Tibial artery (tissue), 4 donors: Measurements from ENCODE around the gene GLUL.
A peak's percentile ranks its signal among the peaks of the same experiment; 100 is the strongest.

Source experiments
- DNase-seq, 2 donors: peaks; one replicate each; pipeline ENCODE4 v3.0.0-alpha.2; 2019
- H3K27ac ChIP-seq, 2 donors: fragments of 200-600 bp; sonication (generic) in 1 of 2; 1 replicate in 1 of 2; 2 replicates in 1 of 2; pipeline ENCODE4 v1.5.1; 2018 to 2019; ENCODE audit warnings: mild to moderate bottlenecking in 1 of 2
- H3K27me3 ChIP-seq, 2 donors: fragments of 200-600 bp; sonication (generic) in 1 of 2; one replicate each; pipeline versions ENCODE4 v1.5.1 to v1.6.0; 2016 to 2019
- H3K36me3 ChIP-seq, 3 donors: fragments of 200-600 bp; sonication (generic) in 2 of 3; one replicate each; pipeline ENCODE4 v1.5.1; 2016 to 2019; ENCODE audit warnings: mild to moderate bottlenecking in 2 of 3
- H3K4me1 ChIP-seq, 4 donors: fragments of 200-600 bp; sonication (generic) in 2 of 4; 1 replicate in 3 of 4; 2 replicates in 1 of 4; pipeline ENCODE4 v1.5.1; 2016 to 2019
- H3K4me3 ChIP-seq, 2 donors: fragments of 200-600 bp; sonication (generic) in 1 of 2; 1 replicate in 1 of 2; 2 replicates in 1 of 2; pipeline ENCODE4 v1.5.1; 2018 to 2019; ENCODE audit warnings: mild to moderate bottlenecking in 2 of 2
- H3K9me3 ChIP-seq, 3 donors: fragments of 200-600 bp; sonication (generic) in 1 of 3; one replicate each; pipeline ENCODE4 v1.5.1; 2016 to 2019
- CTCF ChIP-seq, 2 experiments: fragments of 200-600 bp in 1 of 2; fragments of 450-650 bp in 1 of 2; IDR thresholded peaks; one replicate each; pipeline ENCODE4 v1.5.1; 2017 to 2019; ENCODE audit warnings: antibody characterized with exemption in 2 of 2, mild to moderate bottlenecking in 1 of 2, moderate library complexity in 1 of 2
- intact Hi-C: fragments of 100-400 bp; cut with DNase I; formaldehyde crosslinking; loops from one replicate; pipeline ENCODE4 v1.15.0; 2023; ENCODE audit warnings: low total_unique reads

The GLUL gene

GRCh38 chr1:182410620-182411273 lies 19.2 kb upstream of the GLUL start:
- peaks cover 0 to 17% (median 12%) of the 10 kb centered on the region in 4 donors for H3K4me1 ChIP-seq
- H3K27me3 ChIP-seq, result peaks cover 0 to 14% of the 10 kb centered on the region in 2 donors
- H3K9me3 ChIP-seq, result peaks cover 0 to 3% (median 0%) of the 10 kb centered on the region in 3 donors
- intact Hi-C loops, result no loop called here
- no peak for TF ChIP-seq CTCF (IDR thresholded peaks at IDR 0.05)
- H3K36me3 ChIP-seq, result no peaks in the 10 kb centered on the region
- no peak for DNase-seq
- peak overlapping the region; percentile 26 to 37 for H3K27ac ChIP-seq
- H3K4me3 ChIP-seq, result no peak overlapping the region

- H3K4me1 ChIP-seq, result peaks cover 0 to 17% (median 12%) of the 10 kb centered on the region in 4 donors
- intact Hi-C loops, result no loop called here
- TF ChIP-seq CTCF (IDR thresholded peaks at IDR 0.05), result no peak
- H3K27ac ChIP-seq, result peak overlapping the region; percentile 26 to 37
- no peak for DNase-seq
- peaks cover 0 to 16% of the 10 kb centered on the region in 2 donors for H3K27me3 ChIP-seq
- peaks cover 0 to 7% (median 0%) of the 10 kb centered on the region in 3 donors for H3K9me3 ChIP-seq
- no peak overlapping the region for H3K4me3 ChIP-seq
- no peaks in the 10 kb centered on the region for H3K36me3 ChIP-seq
These were observed 18.5 kb upstream of the GLUL start for GRCh38 chr1:182410138-182410537.

DNA sequence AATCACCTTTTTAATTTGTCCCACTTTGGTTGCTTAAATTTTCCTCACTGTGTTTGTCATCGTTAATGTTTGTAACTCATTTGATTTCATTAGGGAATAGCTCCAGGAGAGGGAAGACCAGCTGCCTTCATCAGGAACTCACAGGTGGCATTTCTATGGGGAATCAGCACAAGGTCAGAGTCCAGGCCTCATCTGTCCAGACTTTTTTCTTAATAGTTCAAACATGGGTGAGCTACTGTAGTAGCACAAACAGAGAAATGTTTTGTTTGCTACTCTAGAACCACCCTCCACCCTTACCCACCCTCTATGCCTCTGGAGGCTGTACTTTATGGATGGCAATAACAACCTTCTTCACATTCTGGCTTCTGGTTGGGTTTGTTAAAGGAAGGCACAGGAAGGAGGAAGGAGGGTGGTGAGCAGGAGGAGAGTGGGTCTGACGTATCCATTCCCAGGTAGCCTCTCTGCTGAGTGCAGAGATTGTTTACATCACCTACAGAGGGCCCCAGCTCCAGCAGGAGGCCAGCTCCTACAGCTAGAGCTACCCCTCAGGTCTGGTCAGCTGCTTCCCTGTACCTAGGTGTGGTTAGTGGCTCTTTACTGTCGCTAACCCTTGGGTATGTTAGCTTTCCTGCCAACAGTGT lies 17.0 kb upstream of the GLUL start:
- intact Hi-C loops, result no loop called here
- H3K4me1 ChIP-seq, result peaks cover 0 to 17% (median 12%) of the 10 kb centered on the region in 4 donors
- peaks cover 0 to 7% (median 0%) of the 10 kb centered on the region in 3 donors for H3K9me3 ChIP-seq
- no peak overlapping the region for H3K4me3 ChIP-seq
- TF ChIP-seq CTCF (IDR thresholded peaks at IDR 0.05), result no peak
- no peak for DNase-seq
- peaks cover 0 to 16% of the 10 kb centered on the region in 2 donors for H3K27me3 ChIP-seq
- no peaks in the 10 kb centered on the region for H3K36me3 ChIP-seq
- no peak overlapping the region for H3K27ac ChIP-seq

DNA sequence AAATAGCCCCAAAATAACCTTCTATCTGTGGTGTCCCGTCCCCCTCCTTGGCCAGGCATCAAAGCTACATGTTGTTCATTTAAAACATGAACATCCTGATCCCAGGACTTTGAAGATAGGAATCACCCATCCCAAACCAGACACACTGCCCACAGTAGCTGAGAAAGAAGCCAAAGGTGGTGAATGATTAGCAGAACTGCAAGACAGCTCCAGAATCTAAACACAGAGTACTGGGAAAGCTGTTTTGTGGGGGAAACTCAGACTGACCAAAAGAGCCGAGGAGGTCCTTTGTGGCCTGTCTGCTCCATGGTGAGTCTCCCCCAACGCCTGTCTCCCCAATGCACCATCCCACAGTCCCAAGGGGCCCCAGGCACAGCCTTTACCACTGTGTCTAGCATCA lies 16.1 kb upstream of the GLUL start:
- H3K4me3 ChIP-seq, result no peak overlapping the region
- DNase-seq, result no peak
- peaks cover 0 to 16% of the 10 kb centered on the region in 2 donors for H3K27me3 ChIP-seq
- H3K27ac ChIP-seq, result no peak overlapping the region
- no peaks in the 10 kb centered on the region for H3K36me3 ChIP-seq
- no peak for TF ChIP-seq CTCF (IDR thresholded peaks at IDR 0.05)
- intact Hi-C loops, result no loop called here
- peaks cover 0 to 7% (median 0%) of the 10 kb centered on the region in 3 donors for H3K9me3 ChIP-seq
- H3K4me1 ChIP-seq, result peaks cover 0 to 17% (median 12%) of the 10 kb centered on the region in 4 donors

DNA sequence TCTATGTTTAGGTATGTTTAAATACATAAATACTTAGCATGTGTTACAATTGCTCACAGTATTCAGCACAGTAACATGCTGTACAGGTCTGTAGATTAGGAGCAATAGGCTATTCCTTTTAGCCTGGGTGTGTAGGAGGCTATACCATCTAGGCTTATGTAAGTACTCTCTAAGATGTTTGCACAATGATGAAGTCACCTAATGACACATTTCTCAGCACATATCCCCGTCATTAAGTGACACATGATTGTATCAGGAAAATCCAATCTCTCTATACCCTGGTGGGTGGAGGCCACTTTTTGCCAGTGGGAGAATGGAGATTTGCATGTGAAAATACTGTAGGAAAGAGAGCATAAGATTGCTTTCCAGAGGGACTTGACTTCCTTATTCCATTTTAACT lies 14.4 kb upstream of the GLUL start:
- no peak overlapping the region for H3K27ac ChIP-seq
- no peaks in the 10 kb centered on the region for H3K36me3 ChIP-seq
- H3K4me3 ChIP-seq, result no peak overlapping the region
- H3K4me1 ChIP-seq, result peaks cover 0 to 16% (median 11%) of the 10 kb centered on the region in 4 donors
- intact Hi-C loops, result no loop called here
- H3K9me3 ChIP-seq, result peaks cover 0 to 7% (median 0%) of the 10 kb centered on the region in 3 donors
- TF ChIP-seq CTCF (IDR thresholded peaks at IDR 0.05), result no peak
- peaks cover 0 to 16% of the 10 kb centered on the region in 2 donors for H3K27me3 ChIP-seq
- no peak for DNase-seq
